ENCODE results near the gene LRRFIP1.

DNA sequence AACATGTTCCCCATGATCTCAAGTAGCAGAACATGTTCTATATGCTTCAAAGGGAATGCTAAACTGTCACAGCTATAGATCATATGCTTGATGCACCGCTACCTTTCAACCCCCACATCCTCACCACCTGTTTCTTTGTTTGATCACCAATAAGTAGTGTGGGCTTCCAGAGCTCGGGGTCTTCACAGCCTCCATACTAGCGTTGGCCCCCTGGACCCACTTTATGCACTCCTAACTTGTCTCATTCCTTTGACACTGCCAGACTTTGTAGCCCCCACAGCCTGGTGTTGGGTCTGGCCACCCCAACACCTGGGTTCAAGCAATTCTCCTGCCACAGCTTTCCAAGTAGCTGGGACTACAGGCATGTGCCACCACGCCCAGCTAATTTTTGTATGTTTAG lies 159.5 kb downstream of the LRRFIP1 start:
- no peak for TF ChIP-seq EZH2 (IDR thresholded peaks at IDR 0.05)
- TF ChIP-seq, protein P1, sequence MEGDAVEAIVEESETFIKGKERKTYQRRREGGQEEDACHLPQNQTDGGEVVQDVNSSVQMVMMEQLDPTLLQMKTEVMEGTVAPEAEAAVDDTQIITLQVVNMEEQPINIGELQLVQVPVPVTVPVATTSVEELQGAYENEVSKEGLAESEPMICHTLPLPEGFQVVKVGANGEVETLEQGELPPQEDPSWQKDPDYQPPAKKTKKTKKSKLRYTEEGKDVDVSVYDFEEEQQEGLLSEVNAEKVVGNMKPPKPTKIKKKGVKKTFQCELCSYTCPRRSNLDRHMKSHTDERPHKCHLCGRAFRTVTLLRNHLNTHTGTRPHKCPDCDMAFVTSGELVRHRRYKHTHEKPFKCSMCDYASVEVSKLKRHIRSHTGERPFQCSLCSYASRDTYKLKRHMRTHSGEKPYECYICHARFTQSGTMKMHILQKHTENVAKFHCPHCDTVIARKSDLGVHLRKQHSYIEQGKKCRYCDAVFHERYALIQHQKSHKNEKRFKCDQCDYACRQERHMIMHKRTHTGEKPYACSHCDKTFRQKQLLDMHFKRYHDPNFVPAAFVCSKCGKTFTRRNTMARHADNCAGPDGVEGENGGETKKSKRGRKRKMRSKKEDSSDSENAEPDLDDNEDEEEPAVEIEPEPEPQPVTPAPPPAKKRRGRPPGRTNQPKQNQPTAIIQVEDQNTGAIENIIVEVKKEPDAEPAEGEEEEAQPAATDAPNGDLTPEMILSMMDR (IDR thresholded peaks at IDR 0.05) = no peak

Measured in neural progenitor cell (in vitro differentiated cells).